H1 (cell line): Measurements from ENCODE around the gene CMTM1.

Experiments used
- EP300 ChIP-seq, 2 experiments: IDR thresholded peaks; 1 replicate in 1 of 2; 2 replicates in 1 of 2; pipeline ENCODE4 v1.6.1; 2011 to 2012; ENCODE audit warnings: low read depth in 2 of 2, low read length in 2 of 2, mild to moderate bottlenecking in 2 of 2, borderline replicate concordance in 1 of 2, inconsistent platforms in 1 of 2, moderate library complexity in 1 of 2
- JUN ChIP-seq: IDR thresholded peaks from 2 replicates; pipeline ENCODE4 v1.6.1; 2011; ENCODE audit warnings: low read depth, mild to moderate bottlenecking, improper control_type of control experiment, low read length
- KDM1A ChIP-seq: fragments of 200-600, 300-600 bp; sonication (generic); IDR thresholded peaks from 2 replicates; pipeline ENCODE4 v1.7.1; 2016; ENCODE audit warnings: mild to moderate bottlenecking, low read length, borderline replicate concordance
- RFX5 ChIP-seq: IDR thresholded peaks from 2 replicates; pipeline ENCODE4 v1.6.1; 2011; ENCODE audit warnings: low read depth, low read length, improper control_type of control experiment, borderline replicate concordance
- SRF ChIP-seq: IDR thresholded peaks from 2 replicates; pipeline ENCODE4 v1.6.1; 2011; ENCODE audit warnings: mild to moderate bottlenecking, low read depth, low read length, moderate library complexity
- ZNF274 ChIP-seq: IDR thresholded peaks from 2 replicates; pipeline ENCODE4 v1.7.0; 2012; ENCODE audit warnings: low read length, borderline replicate concordance; ENCODE audit errors: extremely low read depth
- TF ChIP-seq, protein P1 (sequence below): IDR thresholded peaks from 2 replicates; pipeline ENCODE4 v1.6.1; 2012; ENCODE audit warnings: inconsistent platforms
- TF ChIP-seq, protein P2 (sequence below), 3 experiments: IDR thresholded peaks; 1 replicate in 2 of 3; 2 replicates in 1 of 3; pipeline versions ENCODE4 v1.5.1 to v1.6.1; 2011; ENCODE audit warnings: low read length in 3 of 3, mild to moderate bottlenecking in 3 of 3, inconsistent platforms in 2 of 3, low read depth in 1 of 3, moderate library complexity in 1 of 3; ENCODE audit not compliant: insufficient read depth in 1 of 3; ENCODE audit errors: control extremely low read depth in 1 of 3
- TF ChIP-seq, protein P3 (sequence below): IDR thresholded peaks from 2 replicates; pipeline ENCODE4 v1.6.1; 2012; ENCODE audit warnings: inconsistent platforms
- TF ChIP-seq, protein P4 (sequence below): IDR thresholded peaks from 2 replicates; pipeline ENCODE4 v1.6.1; 2012; ENCODE audit warnings: low read length, inconsistent platforms
- TF ChIP-seq, protein P5 (sequence below): IDR thresholded peaks from 2 replicates; pipeline ENCODE4 v1.6.1; 2011; ENCODE audit warnings: low read depth, mild to moderate bottlenecking, low read length; ENCODE audit not compliant: insufficient read depth

DNA sequence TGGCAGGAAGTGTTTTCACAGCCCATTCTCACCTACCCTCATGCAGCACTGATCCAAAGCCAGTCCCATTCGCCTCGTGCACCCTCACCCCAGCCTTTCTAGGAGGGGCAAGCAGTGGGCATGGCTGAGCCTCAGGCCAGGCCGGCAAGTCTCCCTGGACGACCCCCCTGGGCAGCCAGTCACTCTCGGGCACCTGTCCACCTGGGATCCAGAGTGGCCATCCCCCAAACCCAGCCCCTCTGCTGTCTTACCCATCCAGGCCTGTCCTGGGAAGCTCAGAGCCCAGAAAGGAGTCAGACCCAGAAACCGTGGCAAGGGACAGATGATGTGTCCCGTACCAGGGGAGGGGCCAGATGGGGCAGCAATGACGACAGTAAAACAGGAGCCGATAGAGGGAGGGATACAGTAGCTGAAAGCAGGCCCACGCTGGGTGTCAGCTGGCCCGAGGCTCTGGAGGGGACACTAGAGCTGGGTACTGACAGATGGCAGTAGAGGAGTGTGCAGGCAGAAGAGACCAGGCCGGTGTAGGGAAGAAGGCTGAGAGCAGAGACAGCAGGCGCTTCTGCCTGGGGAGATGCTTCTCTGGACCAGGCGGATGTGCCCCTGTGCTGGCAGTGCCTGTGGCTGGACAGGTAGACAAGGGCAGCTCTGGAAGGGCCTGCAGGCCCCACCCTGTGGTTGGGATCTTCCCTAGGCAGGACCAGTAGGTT is 44.0 kb downstream of the CMTM1 start:
- TF ChIP-seq JUN = no peak
- TF ChIP-seq, protein P1, sequence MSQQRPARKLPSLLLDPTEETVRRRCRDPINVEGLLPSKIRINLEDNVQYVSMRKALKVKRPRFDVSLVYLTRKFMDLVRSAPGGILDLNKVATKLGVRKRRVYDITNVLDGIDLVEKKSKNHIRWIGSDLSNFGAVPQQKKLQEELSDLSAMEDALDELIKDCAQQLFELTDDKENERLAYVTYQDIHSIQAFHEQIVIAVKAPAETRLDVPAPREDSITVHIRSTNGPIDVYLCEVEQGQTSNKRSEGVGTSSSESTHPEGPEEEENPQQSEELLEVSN = no peak
- TF ChIP-seq, protein P2, sequence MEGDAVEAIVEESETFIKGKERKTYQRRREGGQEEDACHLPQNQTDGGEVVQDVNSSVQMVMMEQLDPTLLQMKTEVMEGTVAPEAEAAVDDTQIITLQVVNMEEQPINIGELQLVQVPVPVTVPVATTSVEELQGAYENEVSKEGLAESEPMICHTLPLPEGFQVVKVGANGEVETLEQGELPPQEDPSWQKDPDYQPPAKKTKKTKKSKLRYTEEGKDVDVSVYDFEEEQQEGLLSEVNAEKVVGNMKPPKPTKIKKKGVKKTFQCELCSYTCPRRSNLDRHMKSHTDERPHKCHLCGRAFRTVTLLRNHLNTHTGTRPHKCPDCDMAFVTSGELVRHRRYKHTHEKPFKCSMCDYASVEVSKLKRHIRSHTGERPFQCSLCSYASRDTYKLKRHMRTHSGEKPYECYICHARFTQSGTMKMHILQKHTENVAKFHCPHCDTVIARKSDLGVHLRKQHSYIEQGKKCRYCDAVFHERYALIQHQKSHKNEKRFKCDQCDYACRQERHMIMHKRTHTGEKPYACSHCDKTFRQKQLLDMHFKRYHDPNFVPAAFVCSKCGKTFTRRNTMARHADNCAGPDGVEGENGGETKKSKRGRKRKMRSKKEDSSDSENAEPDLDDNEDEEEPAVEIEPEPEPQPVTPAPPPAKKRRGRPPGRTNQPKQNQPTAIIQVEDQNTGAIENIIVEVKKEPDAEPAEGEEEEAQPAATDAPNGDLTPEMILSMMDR (IDR thresholded peaks at IDR 0.05; ENCODE audit: control extremely low read depth in 1 of 3, insufficient read depth in 1 of 3, low read depth in 1 of 3, low read length in 3 of 3) = no peak
- TF ChIP-seq KDM1A = no peak
- no peak for TF ChIP-seq RFX5
- TF ChIP-seq, protein P3, sequence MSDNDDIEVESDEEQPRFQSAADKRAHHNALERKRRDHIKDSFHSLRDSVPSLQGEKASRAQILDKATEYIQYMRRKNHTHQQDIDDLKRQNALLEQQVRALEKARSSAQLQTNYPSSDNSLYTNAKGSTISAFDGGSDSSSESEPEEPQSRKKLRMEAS = no peak
- TF ChIP-seq, protein P4, sequence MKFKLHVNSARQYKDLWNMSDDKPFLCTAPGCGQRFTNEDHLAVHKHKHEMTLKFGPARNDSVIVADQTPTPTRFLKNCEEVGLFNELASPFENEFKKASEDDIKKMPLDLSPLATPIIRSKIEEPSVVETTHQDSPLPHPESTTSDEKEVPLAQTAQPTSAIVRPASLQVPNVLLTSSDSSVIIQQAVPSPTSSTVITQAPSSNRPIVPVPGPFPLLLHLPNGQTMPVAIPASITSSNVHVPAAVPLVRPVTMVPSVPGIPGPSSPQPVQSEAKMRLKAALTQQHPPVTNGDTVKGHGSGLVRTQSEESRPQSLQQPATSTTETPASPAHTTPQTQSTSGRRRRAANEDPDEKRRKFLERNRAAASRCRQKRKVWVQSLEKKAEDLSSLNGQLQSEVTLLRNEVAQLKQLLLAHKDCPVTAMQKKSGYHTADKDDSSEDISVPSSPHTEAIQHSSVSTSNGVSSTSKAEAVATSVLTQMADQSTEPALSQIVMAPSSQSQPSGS = no peak
- no peak for TF ChIP-seq SRF
- TF ChIP-seq, protein P5, sequence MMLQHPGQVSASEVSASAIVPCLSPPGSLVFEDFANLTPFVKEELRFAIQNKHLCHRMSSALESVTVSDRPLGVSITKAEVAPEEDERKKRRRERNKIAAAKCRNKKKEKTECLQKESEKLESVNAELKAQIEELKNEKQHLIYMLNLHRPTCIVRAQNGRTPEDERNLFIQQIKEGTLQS = no peak
- TF ChIP-seq ZNF274 = no peak
- TF ChIP-seq EP300 (IDR thresholded peaks at IDR 0.05; ENCODE audit: borderline replicate concordance in 1 of 2, low read depth in 2 of 2, low read length in 2 of 2) = no peak
